Measurements from ENCODE around the gene JUND. TPM values are rescaled to one million over a fixed set of nuclear protein-coding genes. Genes with fewer than 3 reads are reported as not detected.

The JUND gene
- polyA plus RNA-seq, 2 of the 4 experiments (the other 2 are of a cell fraction) = 65.1 to 68.9 TPM

- ChIA-PET POLR2A (interaction anchor here (1.1 to 2.6 kb wide), 2 partner anchors 20 to 30 kb away, joined by 3 to 9 read pairs; partner anchors contain the start of gene JUND), CTCF (interaction anchor here (1.3 to 5.4 kb wide), 5 partner anchors 9 to 60 kb away, joined by 3 to 27 read pairs (median 9); partner anchors contain the start of gene LSM4)
- H3K4me1 ChIP-seq = peaks cover 7% of the 10 kb centered on the region; the same call in 1 of the 3 replicates
- TF ChIP-seq HOXB13 (CRISPR knock-in tag; IDR thresholded peaks at IDR 0.05; ENCODE audit: low read depth) = no peak
- no peak for TF ChIP-seq RARB (CRISPR knock-in tag; IDR thresholded peaks at IDR 0.05)
- no peak for TF ChIP-seq ATOH8 (CRISPR knock-in tag; IDR thresholded peaks at IDR 0.05; ENCODE audit: low read depth)
- no peak for TF ChIP-seq EHF (CRISPR knock-in tag; IDR thresholded peaks at IDR 0.05)
- no peak overlapping the region for H3K4me2 ChIP-seq
- no peak for FAIRE-seq
- no peak for ATAC-seq
- 91% methylated on average over 4 of the region's 11 CpGs for WGBS (ENCODE audit: missing lambda C conversion rate)
- DNase-seq (ENCODE audit: low read depth in 1 of 2, low spot score in 1 of 2) = no peak
- no peak overlapping the region for H3K4me3 ChIP-seq
- no peaks in the 10 kb centered on the region for H3K9me3 ChIP-seq
- H3K27ac ChIP-seq = no peak overlapping the region; a peak in 1 of 6 replicates
These were observed 30.7 kb upstream of the JUND start for GRCh38 chr19:18312092-18312534.

GRCh38 chr19:18311502-18312091 is 30.2 kb upstream of the JUND start:
- Histone ChIP-seq H3K9me3 (no peaks in the 10 kb centered on the region), H3K4me3 (no peak overlapping the region), H3K4me2 (no peak overlapping the region), H3K4me1 (peaks cover 7% of the 10 kb centered on the region; the same call in 1 of the 3 replicates), H3K27ac (no peak overlapping the region; a peak in 1 of 6 replicates)
- ChIA-PET POLR2A (interaction anchor here (1.1 to 2.6 kb wide), 3 partner anchors 19 to 30 kb away, joined by 3 to 9 read pairs (median 7); partner anchors contain the start of gene JUND), CTCF (interaction anchor here (0.6 to 5.4 kb wide), 5 partner anchors 9 to 60 kb away, joined by 3 to 27 read pairs (median 9); partner anchors contain the start of gene LSM4)
- DNase-seq (ENCODE audit: low read depth in 1 of 2, low spot score in 1 of 2) = no peak
- WGBS (ENCODE audit: missing lambda C conversion rate) = 100% methylated on average over 5 of the region's 22 CpGs
- no peak for TF ChIP-seq USF2 (IDR thresholded peaks at IDR 0.05)
- TF ChIP-seq REST (IDR thresholded peaks at IDR 0.05) = no peak
- TF ChIP-seq CTCF (IDR thresholded peaks at IDR 0.05) = no peak
- no peak for TF ChIP-seq MAFK (IDR thresholded peaks at IDR 0.05; ENCODE audit: partially characterized antibody)
- no peak for TF ChIP-seq HOXA7 (CRISPR knock-in tag; IDR thresholded peaks at IDR 0.05)
- TF ChIP-seq CBX8 (IDR thresholded peaks at IDR 0.05) = no peak
- TF ChIP-seq CHD4 (IDR thresholded peaks at IDR 0.05; ENCODE audit: borderline replicate concordance) = no peak
- no peak for TF ChIP-seq POLR2AphosphoS2 (conservative IDR thresholded peaks at IDR 0.05; ENCODE audit: low read length)
- TF ChIP-seq RFX5 (IDR thresholded peaks at IDR 0.05) = no peak
- TF ChIP-seq PBX3 (IDR thresholded peaks at IDR 0.05) = no peak
- no peak for TF ChIP-seq FOXS1 (CRISPR knock-in tag; IDR thresholded peaks at IDR 0.05)
- no peak for TF ChIP-seq ZNF302 (CRISPR knock-in tag; IDR thresholded peaks at IDR 0.05)
- TF ChIP-seq JUNB (IDR thresholded peaks at IDR 0.05) = no peak
- no peak for TF ChIP-seq ESRRA (IDR thresholded peaks at IDR 0.05; ENCODE audit: borderline replicate concordance, low read length)
- no peak for TF ChIP-seq NPAS2 (CRISPR knock-in tag; IDR thresholded peaks at IDR 0.05; ENCODE audit: borderline replicate concordance)
- TF ChIP-seq HOXB13 (CRISPR knock-in tag; IDR thresholded peaks at IDR 0.05; ENCODE audit: low read depth) = no peak
- ATAC-seq = no peak
- no peak for FAIRE-seq

Data from A549 (cell line).